HG02884 (cell line): Measurements from ENCODE around the gene SESN1.
"Not testable (repeated sequence)": the region's sequence is repeated elsewhere in the genome, so short reads cannot be mapped to it uniquely, and the experiment has no call there.

Experiments used
- ATAC-seq: cut with Tn5 transposase; IDR thresholded peaks from one replicate; pipeline ENCODE4 v1.9.1; 2021; ENCODE audit warnings: mild to moderate bottlenecking, moderate library complexity; ENCODE audit not compliant: unreplicated experiment

Gene SESN1

GRCh38 chr6:109094416-109095035 lies at the start of gene SESN1:
Gene SESN1, minus strand, starts transcription at chr6:109094846. Its CDS starts 773 bp downstream, at chr6:109094073.
- ATAC-seq, result peak; percentile 54

- ATAC-seq, result no peak
These were observed 48.5 kb upstream of the SESN1 start for GRCh38 chr6:109143191-109143590.

GRCh38 chr6:109142067-109142466 lies 47.4 kb upstream of the SESN1 start:
- not testable (repeated sequence) for ATAC-seq

GRCh38 chr6:109139109-109139508 lies 44.5 kb upstream of the SESN1 start:
- no peak for ATAC-seq

GRCh38 chr6:109136530-109136929 lies 41.9 kb upstream of the SESN1 start:
- not testable (repeated sequence) for ATAC-seq

- not testable (repeated sequence) for ATAC-seq
These were observed 41.4 kb upstream of the SESN1 start for GRCh38 chr6:109136039-109136438.

- not testable (repeated sequence) for ATAC-seq
These were observed 41.0 kb upstream of the SESN1 start for GRCh38 chr6:109135600-109135999.

- ATAC-seq, result no peak
These were observed 35.4 kb upstream of the SESN1 start for GRCh38 chr6:109130065-109130464.

- no peak for ATAC-seq
These were observed 30.9 kb upstream of the SESN1 start for GRCh38 chr6:109125504-109125903.

GRCh38 chr6:109124219-109124618 lies 29.6 kb upstream of the SESN1 start:
- ATAC-seq, result no peak

GRCh38 chr6:109121411-109121810 lies 26.8 kb upstream of the SESN1 start:
- ATAC-seq, result no peak

GRCh38 chr6:109118871-109119354 lies 24.3 kb upstream of the SESN1 start:
- ATAC-seq, result no peak

- ATAC-seq, result no peak
These were observed 23.7 kb upstream of the SESN1 start for GRCh38 chr6:109118337-109118736.

- ATAC-seq, result peak; percentile 57
These were observed 22.8 kb upstream of the SESN1 start for GRCh38 chr6:109117346-109118035.

- ATAC-seq, result not testable (repeated sequence)
These were observed 18.0 kb upstream of the SESN1 start for GRCh38 chr6:109112663-109113062.

GRCh38 chr6:109109663-109110062 lies 15.0 kb upstream of the SESN1 start:
- ATAC-seq, result not testable (repeated sequence)

GRCh38 chr6:109105681-109106080 lies 11.0 kb upstream of the SESN1 start:
- ATAC-seq, result no peak

- ATAC-seq, result no peak
These were observed 9.9 kb upstream of the SESN1 start for GRCh38 chr6:109104512-109104911.

- peak; percentile 72 for ATAC-seq
These were observed 9.3 kb upstream of the SESN1 start for GRCh38 chr6:109103942-109104341.

GRCh38 chr6:109102762-109103161 lies 8.1 kb upstream of the SESN1 start:
- no peak for ATAC-seq

- ATAC-seq, result no peak
These were observed 3.0 kb upstream of the SESN1 start for GRCh38 chr6:109097661-109098060.

- no peak for ATAC-seq
These were observed 1.6 kb upstream of the SESN1 start for GRCh38 chr6:109096208-109096607.

- ATAC-seq, result no peak
These were observed 1.1 kb upstream of the SESN1 start for GRCh38 chr6:109095835-109096084.
